HL-60 (cell line): Measurements from ENCODE around the gene DPP6.

Source experiments
- DNase-seq, 2 experiments: peaks; one replicate each; pipeline ENCODE4 v3.0.0-alpha.2; 2010 to 2020; ENCODE audit warnings: low read depth in 1 of 2, low spot score in 1 of 2
- H3K27ac ChIP-seq: fragments of 250-450 bp; sonication (Bioruptor Pico); replicated peaks from 2 replicates; pipeline ENCODE4 v1.5.1; 2020; ENCODE audit warnings: mild to moderate bottlenecking, moderate library complexity
- H3K27me3 ChIP-seq: fragments of 250-450 bp; sonication (Bioruptor Pico); 2 replicates; pipeline ENCODE4 v1.5.1; 2021; ENCODE audit warnings: mild to moderate bottlenecking, moderate library complexity; ENCODE audit not compliant: insufficient read depth, poor library complexity, severe bottlenecking
- H3K4me3 ChIP-seq: replicated peaks from 2 replicates; pipeline ENCODE4 v1.5.1; 2011; ENCODE audit warnings: mild to moderate bottlenecking, control low read depth, low read length; ENCODE audit not compliant: insufficient read depth
- GABPA ChIP-seq: IDR thresholded peaks from 2 replicates; pipeline ENCODE4 v1.6.1; 2012; ENCODE audit warnings: low read depth
- POLR2AphosphoS5 ChIP-seq: IDR thresholded peaks from 2 replicates; pipeline ENCODE4 v1.6.1; 2012; ENCODE audit warnings: low read depth
- SPI1 ChIP-seq: IDR thresholded peaks from 2 replicates; pipeline ENCODE4 v1.6.1; 2012; ENCODE audit warnings: low read depth, mild to moderate bottlenecking, borderline replicate concordance
- TF ChIP-seq, protein P1 (sequence below): IDR thresholded peaks from one replicate; pipeline ENCODE4 v1.5.1; 2011; ENCODE audit warnings: low read length, control low read depth, inconsistent platforms; ENCODE audit not compliant: insufficient read depth
- TF ChIP-seq, protein P2 (sequence below): IDR thresholded peaks from 2 replicates; pipeline ENCODE4 v1.6.1; 2012; ENCODE audit warnings: low read depth; ENCODE audit not compliant: insufficient replicate concordance

Gene DPP6

DNA sequence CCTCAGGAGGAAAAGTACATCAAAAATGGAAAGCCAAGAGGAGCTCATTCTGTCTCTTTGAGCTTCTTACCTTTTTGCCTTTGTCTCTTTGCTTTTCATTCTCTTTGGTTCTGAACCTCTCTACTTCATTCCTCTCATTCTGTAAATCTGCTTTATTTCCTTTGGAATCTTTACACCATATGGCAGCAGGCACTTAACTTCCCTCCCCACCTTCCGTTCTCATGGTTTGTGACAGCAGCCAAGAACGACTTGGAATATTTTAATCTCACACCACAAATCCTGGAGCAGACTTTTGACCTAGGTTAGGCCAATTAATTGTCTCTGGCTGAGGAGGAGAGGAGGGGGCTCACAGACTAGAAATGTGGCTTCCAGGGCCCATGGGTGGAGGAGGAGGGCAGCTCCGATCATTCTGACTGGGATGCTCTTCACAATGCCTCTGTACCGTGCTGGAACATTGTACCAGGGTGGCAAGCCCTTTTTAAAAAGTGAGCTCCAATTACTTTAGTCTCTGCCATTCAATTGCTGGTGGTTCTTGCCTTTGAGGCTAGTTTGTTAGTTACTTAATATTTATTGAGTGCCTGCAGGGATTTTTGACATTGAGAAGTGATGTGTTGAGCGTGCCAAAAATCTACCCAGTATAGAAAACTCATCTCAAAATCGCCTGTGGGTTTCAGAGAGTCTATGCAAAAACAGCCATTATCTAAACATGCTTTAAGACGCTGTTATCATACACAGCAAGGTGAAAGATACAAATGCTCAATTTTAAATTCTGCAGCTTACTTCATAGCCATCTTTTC, 386.6 kb downstream of the DPP6 start:
- H3K27me3 ChIP-seq: no peaks in the 10 kb centered on the region
- TF ChIP-seq, protein P1, sequence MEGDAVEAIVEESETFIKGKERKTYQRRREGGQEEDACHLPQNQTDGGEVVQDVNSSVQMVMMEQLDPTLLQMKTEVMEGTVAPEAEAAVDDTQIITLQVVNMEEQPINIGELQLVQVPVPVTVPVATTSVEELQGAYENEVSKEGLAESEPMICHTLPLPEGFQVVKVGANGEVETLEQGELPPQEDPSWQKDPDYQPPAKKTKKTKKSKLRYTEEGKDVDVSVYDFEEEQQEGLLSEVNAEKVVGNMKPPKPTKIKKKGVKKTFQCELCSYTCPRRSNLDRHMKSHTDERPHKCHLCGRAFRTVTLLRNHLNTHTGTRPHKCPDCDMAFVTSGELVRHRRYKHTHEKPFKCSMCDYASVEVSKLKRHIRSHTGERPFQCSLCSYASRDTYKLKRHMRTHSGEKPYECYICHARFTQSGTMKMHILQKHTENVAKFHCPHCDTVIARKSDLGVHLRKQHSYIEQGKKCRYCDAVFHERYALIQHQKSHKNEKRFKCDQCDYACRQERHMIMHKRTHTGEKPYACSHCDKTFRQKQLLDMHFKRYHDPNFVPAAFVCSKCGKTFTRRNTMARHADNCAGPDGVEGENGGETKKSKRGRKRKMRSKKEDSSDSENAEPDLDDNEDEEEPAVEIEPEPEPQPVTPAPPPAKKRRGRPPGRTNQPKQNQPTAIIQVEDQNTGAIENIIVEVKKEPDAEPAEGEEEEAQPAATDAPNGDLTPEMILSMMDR: no peak
- TF ChIP-seq GABPA (no peak), SPI1 (no peak), POLR2AphosphoS5 (no peak)
- TF ChIP-seq, protein P2, sequence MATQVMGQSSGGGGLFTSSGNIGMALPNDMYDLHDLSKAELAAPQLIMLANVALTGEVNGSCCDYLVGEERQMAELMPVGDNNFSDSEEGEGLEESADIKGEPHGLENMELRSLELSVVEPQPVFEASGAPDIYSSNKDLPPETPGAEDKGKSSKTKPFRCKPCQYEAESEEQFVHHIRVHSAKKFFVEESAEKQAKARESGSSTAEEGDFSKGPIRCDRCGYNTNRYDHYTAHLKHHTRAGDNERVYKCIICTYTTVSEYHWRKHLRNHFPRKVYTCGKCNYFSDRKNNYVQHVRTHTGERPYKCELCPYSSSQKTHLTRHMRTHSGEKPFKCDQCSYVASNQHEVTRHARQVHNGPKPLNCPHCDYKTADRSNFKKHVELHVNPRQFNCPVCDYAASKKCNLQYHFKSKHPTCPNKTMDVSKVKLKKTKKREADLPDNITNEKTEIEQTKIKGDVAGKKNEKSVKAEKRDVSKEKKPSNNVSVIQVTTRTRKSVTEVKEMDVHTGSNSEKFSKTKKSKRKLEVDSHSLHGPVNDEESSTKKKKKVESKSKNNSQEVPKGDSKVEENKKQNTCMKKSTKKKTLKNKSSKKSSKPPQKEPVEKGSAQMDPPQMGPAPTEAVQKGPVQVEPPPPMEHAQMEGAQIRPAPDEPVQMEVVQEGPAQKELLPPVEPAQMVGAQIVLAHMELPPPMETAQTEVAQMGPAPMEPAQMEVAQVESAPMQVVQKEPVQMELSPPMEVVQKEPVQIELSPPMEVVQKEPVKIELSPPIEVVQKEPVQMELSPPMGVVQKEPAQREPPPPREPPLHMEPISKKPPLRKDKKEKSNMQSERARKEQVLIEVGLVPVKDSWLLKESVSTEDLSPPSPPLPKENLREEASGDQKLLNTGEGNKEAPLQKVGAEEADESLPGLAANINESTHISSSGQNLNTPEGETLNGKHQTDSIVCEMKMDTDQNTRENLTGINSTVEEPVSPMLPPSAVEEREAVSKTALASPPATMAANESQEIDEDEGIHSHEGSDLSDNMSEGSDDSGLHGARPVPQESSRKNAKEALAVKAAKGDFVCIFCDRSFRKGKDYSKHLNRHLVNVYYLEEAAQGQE: no peak
- H3K27ac ChIP-seq: no peak overlapping the region
- no peak overlapping the region for H3K4me3 ChIP-seq
- no peak for DNase-seq

DNA sequence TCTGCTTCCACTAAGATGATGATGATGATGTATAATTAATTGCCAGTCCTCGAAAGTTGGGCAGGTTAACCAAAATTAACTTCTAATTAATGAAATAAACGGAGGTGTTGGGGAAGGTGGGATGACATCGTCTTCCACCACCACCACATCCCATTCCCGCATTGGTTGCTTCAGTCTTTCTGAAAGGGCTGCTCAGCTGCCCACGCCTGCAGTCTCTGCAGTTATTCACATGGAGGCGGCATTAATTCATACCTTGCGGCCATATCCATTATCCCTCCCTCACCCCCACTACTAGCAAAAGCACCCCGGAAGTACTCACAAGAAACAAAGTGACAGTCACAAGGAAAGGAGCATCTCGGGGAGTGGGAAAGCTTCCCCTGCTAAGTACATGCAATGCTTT, 387.9 kb downstream of the DPP6 start:
- TF ChIP-seq SPI1 (no peak), POLR2AphosphoS5 (no peak), GABPA (no peak)
- TF ChIP-seq, protein P2: no peak
- TF ChIP-seq, protein P1: no peak
- no peak for DNase-seq
- no peak overlapping the region for H3K4me3 ChIP-seq
- H3K27me3 ChIP-seq: no peaks in the 10 kb centered on the region
- no peak overlapping the region for H3K27ac ChIP-seq

DNA sequence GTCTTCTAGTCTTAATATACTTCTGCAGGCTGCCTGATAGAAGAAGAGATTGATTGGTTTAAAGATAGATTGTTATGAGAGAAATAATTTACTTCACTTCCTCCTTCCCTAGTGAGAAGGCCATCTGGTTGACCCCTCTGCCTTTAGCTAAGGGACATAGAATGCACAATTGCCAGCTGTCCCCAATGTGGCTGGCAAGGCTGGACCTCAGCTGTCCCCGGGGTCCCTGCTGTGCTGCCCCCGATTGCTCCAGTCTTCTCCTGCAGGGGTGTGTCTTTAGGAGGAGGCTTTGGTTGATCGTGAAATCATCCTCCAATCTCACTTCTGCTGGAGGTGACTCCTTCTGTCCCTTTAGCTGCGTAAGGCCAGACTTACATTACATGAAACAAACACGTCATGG, 388.5 kb downstream of the DPP6 start:
- DNase-seq: no peak
- no peak overlapping the region for H3K4me3 ChIP-seq
- no peak overlapping the region for H3K27ac ChIP-seq
- no peaks in the 10 kb centered on the region for H3K27me3 ChIP-seq
- TF ChIP-seq SPI1: no peak
- TF ChIP-seq, protein P2: no peak
- no peak for TF ChIP-seq GABPA
- no peak for TF ChIP-seq POLR2AphosphoS5
- TF ChIP-seq, protein P1: no peak
